ENCODE data around the gene TGFBR2.

TGFBR2 gene

DNA sequence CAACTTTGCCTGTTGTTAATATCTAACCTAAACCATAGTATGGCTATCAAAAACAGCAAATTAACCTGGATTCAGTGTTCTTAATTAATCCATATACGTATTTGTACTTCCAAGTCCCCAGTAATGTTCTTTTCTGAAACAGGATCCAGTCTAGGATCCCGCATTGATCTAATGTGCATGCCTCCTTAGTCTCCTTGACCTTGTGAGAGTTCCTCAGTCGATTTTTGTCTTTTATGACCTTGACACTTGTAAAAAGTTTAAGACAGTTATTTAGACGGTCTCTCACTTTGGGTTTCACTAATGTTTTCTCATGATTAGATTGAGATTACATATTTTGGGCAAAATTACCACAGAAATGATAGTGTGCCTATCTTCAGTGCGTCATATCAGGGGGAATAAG lies 69.4 kb downstream of the TGFBR2 start:
- no peak for DNase-seq

DNA sequence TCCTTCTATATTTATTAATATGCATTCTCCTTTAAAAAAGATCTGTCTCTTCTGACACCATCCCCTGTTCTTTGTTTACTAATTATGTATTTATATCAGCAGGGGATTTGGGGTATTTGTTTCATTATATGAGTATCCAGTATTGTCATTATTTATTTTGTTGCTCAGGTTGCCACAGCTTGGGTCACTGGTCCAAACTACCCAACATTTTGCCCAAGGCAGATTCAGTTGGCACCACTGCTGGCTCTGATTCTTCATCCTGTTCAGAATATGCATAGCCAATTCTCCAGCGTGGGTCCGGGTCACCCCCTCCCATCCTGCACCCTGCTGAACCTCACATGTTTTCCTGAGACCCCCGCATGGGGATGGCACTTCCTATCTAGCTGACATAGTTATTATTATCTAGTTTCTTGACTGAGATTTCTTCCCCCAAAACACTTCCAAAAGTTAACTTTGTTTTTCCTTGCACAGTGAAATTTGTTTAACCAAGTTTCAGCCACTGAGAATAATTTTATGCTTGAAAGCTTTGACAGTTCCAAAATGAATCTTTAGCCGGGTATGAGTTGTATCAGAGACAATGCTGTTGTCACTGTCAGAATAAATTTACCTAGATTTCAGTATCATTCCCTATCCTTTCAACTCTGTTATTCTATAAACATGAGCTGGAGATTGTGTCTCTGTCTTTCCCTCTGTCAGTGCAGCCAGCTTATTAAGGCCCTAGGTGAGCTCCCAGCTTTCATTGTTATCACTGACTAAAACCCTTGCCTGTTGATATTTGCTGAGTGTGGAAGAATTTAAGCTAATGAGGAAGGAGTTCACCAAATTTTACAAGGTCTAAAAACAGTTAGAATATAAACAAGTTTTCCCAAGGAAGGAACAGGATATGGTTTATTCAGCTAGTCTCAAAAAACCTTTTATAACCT lies 70.3 kb downstream of the TGFBR2 start:
- no peak for DNase-seq

DNA sequence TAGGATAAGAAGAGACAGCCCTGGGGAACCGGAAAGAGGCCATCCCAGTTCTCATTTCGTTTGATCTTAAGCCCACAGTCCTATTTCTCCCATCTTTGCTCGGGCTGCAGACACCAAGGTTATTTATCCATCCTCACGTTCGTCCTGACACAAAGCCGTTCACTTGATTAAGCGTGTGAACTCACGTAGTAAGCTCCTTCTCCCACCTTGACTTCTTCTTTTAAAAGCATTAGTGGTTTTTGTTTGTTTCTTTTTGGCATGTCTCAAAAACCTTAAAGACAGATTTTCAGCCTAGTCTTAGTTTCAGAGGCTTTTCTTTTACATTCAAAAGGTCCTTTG lies 70.9 kb downstream of the TGFBR2 start:
- DNase-seq: no peak

DNA sequence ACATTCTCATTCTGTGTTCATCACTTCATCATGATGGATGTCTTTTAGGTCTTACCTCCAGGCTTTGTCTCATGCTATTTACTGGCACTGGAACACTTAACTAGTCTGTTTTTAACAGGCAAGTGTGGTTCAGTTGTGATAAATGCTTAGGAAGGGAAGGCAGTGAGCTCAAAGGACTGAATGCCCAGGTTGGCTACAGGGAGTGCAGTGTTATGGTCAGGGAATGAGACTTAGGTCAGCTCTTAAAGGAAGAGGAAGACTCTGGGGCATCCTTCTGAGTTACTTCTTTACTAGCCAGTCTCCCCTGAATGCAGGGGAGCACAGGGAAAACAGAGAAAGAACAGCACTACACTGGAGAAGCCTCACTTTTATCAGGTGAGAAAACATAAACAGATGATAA lies 72.6 kb downstream of the TGFBR2 start:
- DNase-seq: no peak

DNA sequence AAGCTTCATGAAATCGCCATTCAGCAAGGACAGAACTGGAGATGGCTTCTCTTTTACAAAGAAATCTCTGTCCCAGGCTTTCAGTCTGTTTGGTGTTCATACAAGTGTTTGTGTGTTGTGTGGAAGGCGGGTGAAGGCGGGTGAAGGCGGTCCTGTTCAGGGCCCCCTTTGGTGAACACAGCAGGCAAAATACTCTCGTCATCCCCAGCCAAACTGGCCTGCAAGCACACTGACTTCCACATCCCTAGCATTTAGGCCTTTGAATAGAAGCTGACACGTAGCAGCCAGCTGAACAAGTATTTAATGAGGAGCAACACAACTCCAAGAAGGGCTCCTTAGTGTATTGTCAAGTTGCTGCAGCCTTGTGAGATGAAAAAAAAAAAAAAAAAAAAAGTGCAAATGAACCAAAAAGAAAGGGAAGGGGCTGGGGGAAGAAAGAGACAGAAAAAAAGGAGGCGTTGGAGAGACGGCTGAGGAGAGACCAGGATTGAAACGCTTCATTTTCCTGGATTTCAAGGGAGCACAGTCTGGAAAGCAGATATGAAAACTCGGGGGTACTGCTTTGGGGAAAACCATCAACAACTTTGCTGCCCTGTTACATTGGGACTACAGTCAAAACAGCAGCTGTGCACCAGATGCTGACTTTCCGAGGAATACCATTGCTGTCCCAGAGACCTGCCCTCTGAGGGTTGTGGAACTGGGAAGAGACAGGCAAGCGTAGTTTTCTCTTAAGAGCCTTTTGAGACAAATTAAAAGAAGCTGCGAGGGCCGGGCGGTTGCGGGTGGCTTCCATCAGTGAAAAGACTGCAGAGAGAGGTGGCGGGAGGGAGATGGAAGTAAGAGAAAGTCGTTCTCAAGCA lies 74.6 kb downstream of the TGFBR2 start:
- no peak for DNase-seq

DNA sequence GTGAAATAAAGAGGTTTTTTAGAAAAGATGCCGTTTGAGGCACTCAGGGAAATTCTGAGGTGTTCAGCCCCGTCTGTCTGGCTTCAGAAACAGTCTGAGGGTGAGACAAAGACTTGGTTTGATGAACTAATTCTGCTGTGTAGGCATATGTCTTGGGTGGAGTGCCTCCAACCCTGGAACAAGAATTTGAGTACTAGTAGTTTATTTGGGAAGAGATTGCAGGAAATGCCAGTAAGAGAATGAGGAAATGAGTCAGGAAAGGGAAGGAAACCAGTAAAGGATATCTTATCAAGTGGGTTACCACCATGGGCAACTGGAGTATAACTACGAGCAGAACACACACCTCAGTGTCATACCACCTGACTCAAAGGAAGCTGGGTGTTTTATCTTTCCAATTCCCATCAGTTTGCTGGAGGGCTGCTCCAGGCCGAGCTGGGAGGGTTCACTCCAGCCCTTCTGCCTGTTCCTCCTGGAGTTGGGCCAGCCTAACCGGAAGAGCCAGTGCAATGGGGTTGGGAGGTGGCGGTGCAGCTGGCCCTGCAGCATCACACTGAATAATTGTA lies 75.3 kb downstream of the TGFBR2 start:
- no peak for DNase-seq

DNA sequence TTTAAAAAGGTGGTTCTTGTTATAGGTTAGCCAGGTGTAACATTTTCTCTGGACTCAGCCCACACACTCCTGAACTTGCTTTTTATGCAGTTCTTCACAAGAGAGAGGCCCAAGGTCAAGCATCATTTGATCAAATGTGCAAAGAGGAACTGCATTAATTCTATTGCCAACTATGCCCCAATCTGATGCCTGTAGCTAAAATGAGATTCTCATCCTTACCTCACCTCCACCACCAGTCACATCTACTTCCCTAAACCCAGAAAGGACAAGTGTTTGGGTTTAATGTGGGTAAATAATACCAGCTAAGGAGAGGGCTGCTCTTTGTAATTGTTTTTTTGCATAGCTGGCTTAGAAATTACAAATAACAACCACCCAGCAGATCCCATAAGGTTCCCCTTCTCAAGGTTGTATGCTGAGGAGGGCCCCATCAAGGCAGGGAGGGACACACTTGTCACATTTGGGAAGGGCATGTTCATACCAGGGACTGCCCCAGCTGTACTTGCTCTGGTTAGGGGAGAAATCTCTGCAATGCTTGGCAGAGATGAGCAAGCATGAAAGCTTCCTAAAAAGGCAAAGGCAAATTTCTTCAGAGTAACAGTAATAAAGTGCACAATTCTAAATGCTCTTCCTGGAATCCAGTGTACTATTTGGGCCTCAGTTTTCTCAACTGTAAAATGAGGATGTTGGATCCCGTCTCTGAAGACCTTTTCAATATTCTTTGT lies 76.2 kb downstream of the TGFBR2 start:
- no peak for DNase-seq

DNA sequence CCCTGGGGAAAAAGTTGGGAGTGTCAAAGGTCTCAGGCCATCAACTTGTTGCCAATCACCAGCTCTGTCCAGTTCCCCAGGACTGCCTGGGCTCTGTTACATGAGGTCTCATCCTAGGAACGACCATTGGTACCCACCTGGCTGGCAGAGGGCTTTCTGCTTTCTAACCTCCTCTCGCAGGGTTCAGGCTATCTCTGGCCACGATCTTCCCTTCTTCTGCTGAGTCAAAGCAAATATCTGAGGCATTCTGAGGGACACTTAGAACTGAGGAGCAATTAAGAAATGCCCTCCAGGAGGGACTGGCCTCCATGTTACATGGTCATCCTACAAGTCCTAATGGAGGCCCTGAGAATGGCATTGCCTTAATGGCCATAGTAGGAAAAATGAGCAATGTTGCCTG lies 77.4 kb downstream of the TGFBR2 start:
- DNase-seq: no peak

DNA sequence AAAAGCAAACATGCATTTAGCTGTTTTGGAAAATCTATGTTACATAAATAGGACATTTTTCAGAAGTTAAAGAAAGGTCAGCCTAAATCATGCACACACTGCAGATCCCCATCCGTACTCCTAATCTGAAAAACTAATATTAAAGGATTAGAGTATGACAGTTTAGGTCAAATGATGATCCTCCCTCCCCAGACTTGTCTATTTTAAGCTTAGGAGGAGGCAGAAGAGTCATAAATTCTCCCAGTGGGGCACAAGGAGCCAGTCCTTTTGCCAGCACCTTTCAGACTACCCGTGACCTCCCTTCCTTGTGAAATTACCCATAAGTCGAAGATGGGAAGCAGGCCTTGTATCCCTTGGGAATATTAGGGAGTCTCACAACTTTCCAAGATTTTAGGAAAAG lies 78.0 kb downstream of the TGFBR2 start:
- no peak for DNase-seq

DNA sequence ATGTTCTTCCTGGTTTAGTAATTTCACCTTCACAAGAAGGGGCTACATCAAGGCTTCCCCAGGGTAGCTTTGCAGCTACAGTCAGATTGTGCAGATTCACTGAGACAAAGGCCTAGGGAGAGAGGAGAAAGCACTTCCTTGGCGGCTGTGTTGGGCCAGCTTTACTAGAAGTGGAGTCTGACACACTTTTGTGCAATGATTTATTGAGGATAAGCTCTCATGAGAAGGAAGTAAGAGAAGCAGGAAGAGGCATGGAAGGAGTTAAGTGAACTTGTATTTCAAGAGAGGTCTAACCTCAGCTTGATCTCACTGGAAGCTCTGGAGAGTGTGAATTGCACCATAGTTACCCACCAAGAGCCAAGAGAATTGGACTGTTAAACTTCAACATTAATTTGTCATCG lies 78.9 kb downstream of the TGFBR2 start:
- DNase-seq: no peak

DNA sequence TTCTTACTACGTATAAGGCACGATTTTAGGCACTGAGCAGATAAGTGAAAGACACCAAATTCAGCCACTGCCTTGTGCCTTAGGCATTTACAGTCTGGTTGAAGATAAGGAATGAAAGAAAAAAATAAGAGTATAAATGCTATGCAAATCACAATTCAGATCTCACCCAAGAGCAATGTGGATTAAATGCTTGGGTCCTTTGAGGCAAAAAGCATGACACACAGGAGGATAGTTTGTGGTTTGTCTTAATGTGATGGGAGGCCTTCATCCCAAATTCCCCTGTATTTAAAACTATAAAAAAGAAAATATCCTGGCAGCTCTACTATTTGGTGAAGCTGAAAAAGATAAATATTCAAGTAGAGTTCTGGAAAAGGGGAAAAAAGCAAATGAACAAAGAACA lies 79.8 kb downstream of the TGFBR2 start:
- DNase-seq: no peak

DNA sequence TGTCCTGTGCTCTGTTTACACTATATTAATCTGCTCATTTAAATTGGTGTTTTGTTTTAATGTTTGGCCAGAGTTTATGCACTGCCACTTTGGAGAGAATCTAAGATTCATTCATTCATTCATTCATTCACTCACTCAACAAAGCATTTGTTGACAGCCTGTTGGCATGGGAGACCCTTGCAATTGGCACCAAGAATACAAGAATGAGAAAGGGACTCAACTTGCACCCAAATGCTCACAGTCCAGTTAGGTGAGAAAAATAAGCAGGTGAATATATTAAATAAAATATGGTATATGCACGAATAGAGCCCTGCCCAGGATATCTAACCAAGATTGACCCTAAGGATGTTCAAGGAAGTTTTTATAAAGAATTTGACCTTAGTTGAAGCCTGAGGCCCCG lies 80.4 kb downstream of the TGFBR2 start:
- no peak for DNase-seq

DNA sequence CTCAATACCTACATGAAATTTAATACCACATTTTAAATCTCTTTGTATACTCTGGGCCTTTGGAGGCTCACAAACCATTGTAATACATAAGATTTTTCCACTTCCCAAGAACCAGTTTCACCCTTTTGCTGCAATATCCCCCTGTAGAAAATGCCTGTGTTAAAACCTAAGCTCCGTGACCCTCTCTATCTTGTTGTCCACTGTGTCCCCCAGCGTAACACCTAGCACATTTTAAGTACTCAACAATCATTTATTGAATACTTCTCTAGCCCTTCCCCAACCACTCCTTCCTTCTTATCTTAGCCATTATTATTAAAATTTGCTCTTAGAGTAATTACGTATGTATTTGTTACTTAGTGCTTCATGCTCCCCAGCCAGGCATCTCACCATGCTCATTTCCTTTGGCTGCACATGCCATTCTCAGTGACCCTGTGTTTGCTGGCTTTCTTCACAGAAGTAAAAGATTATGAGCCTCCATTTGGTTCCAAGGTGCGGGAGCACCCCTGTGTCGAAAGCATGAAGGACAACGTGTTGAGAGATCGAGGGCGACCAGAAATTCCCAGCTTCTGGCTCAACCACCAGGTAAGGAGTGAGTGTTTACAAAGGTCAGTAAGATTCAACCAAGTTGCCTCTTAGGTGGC lies 81.6 kb downstream of the TGFBR2 start:
- DNase-seq: no peak

DNA sequence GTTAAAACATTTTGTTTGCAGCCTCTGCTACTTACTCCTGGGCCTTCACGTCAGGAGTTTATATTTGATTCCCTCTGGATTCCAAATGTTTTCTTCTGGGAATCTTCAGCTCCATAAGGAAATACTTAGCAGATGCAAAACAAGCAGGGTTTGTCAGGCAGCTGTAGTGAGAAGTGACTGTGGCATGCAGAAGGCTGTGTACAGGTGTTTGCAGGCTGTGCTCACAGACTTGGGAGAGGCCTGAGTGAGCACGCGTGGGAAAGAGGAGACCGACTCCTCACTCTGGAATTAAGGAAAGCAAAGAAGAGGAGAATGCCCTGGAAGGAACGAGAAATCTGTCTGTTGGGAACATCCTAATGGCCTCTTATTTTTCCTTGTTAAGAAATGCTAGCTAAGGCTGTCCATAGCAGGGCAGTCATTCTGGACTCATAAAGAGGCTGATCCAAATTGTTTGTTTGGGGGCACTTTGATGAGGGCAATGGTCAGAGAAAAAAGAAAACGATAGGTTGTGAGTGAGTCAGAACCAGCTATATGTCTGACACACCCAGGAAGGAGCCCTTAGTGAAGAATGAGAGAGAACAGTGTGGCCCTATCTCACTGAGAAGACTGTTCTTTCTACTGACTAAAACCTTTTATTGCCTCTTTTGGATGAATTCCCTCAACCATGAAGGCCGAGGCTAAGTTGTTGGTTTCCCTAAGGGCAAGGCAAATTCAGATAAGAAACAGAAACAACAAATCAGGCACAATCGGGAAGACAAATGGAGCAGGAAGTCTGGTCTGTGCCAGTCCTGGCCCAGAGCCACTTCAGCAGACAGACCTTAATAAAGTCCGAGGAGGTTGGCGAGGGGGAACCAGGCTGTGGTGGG lies 82.6 kb downstream of the TGFBR2 start:
- DNase-seq: no peak

DNA sequence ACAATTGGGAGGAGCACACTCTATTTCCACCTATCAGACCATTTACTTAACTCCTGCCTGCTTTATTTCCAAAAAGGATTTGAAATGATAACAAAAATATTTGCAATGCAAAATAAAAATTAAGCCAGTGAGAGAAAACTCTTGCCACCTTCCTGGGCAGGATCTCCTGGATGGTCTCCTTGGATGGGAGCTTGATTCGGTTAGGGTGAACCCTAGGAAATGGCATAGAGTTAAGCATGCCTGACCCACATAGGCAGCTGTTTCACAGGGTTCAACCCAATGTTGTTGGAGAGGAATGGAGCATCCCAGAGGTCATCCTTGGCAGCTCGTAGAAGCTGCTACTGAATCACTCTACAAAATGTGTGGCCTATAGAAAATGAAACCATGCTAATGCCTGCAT lies 83.8 kb downstream of the TGFBR2 start:
- DNase-seq: no peak

DNA sequence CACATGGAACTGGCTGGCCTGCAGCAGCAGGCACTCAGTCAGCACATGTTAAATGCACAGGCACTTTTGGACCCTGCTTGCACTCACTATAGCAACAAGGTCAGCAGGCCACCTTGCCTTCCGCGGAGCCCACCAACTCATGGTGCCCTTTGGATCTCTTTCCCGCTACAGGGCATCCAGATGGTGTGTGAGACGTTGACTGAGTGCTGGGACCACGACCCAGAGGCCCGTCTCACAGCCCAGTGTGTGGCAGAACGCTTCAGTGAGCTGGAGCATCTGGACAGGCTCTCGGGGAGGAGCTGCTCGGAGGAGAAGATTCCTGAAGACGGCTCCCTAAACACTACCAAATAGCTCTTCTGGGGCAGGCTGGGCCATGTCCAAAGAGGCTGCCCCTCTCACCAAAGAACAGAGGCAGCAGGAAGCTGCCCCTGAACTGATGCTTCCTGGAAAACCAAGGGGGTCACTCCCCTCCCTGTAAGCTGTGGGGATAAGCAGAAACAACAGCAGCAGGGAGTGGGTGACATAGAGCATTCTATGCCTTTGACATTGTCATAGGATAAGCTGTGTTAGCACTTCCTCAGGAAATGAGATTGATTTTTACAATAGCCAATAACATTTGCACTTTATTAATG lies 85.0 kb downstream of the TGFBR2 start:
- DNase-seq: no peak

DNA sequence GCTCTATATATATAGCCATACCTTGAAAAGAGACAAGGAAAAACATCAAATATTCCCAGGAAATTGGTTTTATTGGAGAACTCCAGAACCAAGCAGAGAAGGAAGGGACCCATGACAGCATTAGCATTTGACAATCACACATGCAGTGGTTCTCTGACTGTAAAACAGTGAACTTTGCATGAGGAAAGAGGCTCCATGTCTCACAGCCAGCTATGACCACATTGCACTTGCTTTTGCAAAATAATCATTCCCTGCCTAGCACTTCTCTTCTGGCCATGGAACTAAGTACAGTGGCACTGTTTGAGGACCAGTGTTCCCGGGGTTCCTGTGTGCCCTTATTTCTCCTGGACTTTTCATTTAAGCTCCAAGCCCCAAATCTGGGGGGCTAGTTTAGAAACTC lies 85.5 kb downstream of the TGFBR2 start:
- DNase-seq: no peak

DNA sequence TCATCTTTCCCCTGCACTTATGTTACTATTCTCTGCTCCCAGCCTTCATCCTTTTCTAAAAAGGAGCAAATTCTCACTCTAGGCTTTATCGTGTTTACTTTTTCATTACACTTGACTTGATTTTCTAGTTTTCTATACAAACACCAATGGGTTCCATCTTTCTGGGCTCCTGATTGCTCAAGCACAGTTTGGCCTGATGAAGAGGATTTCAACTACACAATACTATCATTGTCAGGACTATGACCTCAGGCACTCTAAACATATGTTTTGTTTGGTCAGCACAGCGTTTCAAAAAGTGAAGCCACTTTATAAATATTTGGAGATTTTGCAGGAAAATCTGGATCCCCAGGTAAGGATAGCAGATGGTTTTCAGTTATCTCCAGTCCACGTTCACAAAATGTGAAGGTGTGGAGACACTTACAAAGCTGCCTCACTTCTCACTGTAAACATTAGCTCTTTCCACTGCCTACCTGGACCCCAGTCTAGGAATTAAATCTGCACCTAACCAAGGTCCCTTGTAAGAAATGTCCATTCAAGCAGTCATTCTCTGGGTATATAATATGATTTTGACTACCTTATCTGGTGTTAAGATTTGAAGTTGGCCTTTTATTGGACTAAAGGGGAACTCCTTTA lies 86.2 kb downstream of the TGFBR2 start:
- no peak for DNase-seq

DNA sequence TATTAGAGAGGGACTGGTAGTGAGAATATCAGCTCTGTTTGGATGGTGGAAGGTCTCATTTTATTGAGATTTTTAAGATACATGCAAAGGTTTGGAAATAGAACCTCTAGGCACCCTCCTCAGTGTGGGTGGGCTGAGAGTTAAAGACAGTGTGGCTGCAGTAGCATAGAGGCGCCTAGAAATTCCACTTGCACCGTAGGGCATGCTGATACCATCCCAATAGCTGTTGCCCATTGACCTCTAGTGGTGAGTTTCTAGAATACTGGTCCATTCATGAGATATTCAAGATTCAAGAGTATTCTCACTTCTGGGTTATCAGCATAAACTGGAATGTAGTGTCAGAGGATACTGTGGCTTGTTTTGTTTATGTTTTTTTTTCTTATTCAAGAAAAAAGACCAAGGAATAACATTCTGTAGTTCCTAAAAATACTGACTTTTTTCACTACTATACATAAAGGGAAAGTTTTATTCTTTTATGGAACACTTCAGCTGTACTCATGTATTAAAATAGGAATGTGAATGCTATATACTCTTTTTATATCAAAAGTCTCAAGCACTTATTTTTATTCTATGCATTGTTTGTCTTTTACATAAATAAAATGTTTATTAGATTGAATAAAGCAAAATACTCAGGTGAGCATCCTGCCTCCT lies 87.2 kb downstream of the TGFBR2 start:
- peak; percentile 53 to 78 for DNase-seq

DNA sequence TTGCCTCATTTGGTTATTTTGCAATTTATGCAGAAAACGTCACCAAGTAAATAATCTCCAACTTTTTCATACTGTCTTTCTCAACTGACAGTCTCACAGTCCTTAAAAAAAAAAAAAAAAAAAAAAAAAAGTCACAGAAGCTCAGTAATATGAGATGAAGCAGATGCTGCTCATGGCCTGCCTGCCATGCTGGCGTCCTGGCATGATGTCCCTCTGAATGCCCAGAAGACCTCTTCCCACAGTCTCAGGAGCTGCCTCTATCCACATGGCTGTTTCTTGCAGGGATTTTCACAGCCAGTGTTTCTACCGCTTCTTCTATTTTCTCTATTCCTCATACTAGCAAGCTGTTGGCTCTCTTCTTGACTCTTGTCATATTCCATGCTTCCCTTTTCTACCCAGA lies 87.7 kb downstream of the TGFBR2 start:
- no peak for DNase-seq

Measured in CD4-positive, alpha-beta T cell treated with Interferon alpha-2 for 1 hour (primary cell).